Right atrium auricular region (tissue), 2 donors: ENCODE results near the gene DKC1. TPM values are rescaled to one million over a fixed set of nuclear protein-coding genes. Genes with fewer than 3 reads are reported as not detected.
"Not testable (repeated sequence)": the region's sequence is repeated elsewhere in the genome, so short reads cannot be mapped to it uniquely, and the experiment has no call there.

Experiments
- DNase-seq: peaks from one replicate; pipeline ENCODE4 v3.0.0-alpha.2; 2019; ENCODE audit warnings: low spot score
- H3K27ac ChIP-seq, 2 donors: fragments of 200-600 bp; sonication (generic); 1 replicate in 1 of 2; 2 replicates in 1 of 2; pipeline ENCODE4 v1.5.1; 2016 to 2019
- H3K27me3 ChIP-seq, 2 donors: fragments of 200-600 bp; sonication (generic); one replicate each; pipeline versions ENCODE4 v1.5.1 to v1.6.0; 2017 to 2019
- H3K36me3 ChIP-seq: fragments of 200-600 bp; sonication (generic); one replicate; pipeline ENCODE4 v1.5.1; 2016
- H3K4me1 ChIP-seq, 2 donors: fragments of 200-600 bp; sonication (generic); one replicate each; pipeline versions ENCODE4 v1.5.1 to v1.6.0; 2017 to 2019
- H3K4me3 ChIP-seq, 2 donors: fragments of 200-600 bp; sonication (generic); 1 replicate in 1 of 2; 2 replicates in 1 of 2; pipeline ENCODE4 v1.5.1; 2017 to 2019; ENCODE audit warnings: mild to moderate bottlenecking in 1 of 2, moderate library complexity in 1 of 2
- H3K9me3 ChIP-seq, 2 donors: fragments of 200-600 bp; sonication (generic); one replicate each; pipeline ENCODE4 v1.5.1; 2019
- CTCF ChIP-seq, 2 donors: fragments of 200-600 bp; sonication (generic); IDR thresholded peaks; one replicate each; pipeline ENCODE4 v1.5.1; 2019; ENCODE audit warnings: antibody characterized with exemption in 2 of 2
- total RNA-seq, 2 donors: library from RNA; depleted of rRNA; stranded (reverse); fragments of >200 nt; gene quantifications; one replicate each; pipeline ENCODE4 v1.1.0, GENCODE V29; 2016

Gene DKC1
- total RNA-seq, 2 donors from 2014 or later: 13.5 to 15.2 TPM

GRCh38 chrX:154809939-154810665 lies 47.4 kb downstream of the DKC1 start:
- no peak for DNase-seq
- no peak for TF ChIP-seq CTCF (IDR thresholded peaks at IDR 0.05)
- Histone ChIP-seq H3K36me3 (no peaks in the 10 kb centered on the region), H3K4me3 (no peak overlapping the region), H3K9me3 (no peaks in the 10 kb centered on the region), H3K27ac (no peak overlapping the region), H3K4me1 (no peaks in the 10 kb centered on the region), H3K27me3 (no peaks in the 10 kb centered on the region)

- Histone ChIP-seq H3K27ac (no peak overlapping the region), H3K9me3 (no peaks in the 10 kb centered on the region), H3K27me3 (no peaks in the 10 kb centered on the region), H3K36me3 (no peaks in the 10 kb centered on the region), H3K4me3 (no peak overlapping the region), H3K4me1 (no peaks in the 10 kb centered on the region)
- TF ChIP-seq CTCF (IDR thresholded peaks at IDR 0.05): no peak
- DNase-seq: no peak
Measured at GRCh38 chrX:154812341-154813101, 49.9 kb downstream of the DKC1 start.

DNA sequence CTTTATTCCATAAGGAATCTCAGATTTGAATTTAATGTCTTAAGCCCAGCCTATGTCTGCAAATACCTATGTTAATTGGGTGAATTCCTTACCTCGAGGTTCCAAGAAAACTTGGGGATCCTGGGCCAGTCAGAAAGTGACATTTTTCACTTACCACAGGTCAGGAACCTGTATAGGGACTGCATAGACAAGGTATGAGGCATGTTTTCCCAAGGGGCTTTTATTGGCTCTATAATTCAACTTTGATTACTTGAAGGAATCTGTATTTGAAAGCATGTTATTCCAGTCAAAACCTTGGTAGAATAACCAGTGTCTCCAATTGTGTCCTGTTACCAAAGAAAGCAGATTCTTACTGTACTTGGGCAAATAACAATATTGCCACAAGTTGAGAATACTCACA lies 51.1 kb downstream of the DKC1 start:
- H3K9me3 ChIP-seq: no peaks in the 10 kb centered on the region
- H3K27me3 ChIP-seq: no peaks in the 10 kb centered on the region
- DNase-seq: no peak
- TF ChIP-seq CTCF (IDR thresholded peaks at IDR 0.05): no peak
- no peak overlapping the region for H3K4me3 ChIP-seq
- no peak overlapping the region for H3K27ac ChIP-seq
- H3K36me3 ChIP-seq: no peaks in the 10 kb centered on the region
- no peaks in the 10 kb centered on the region for H3K4me1 ChIP-seq

GRCh38 chrX:154815274-154815818 lies 52.7 kb downstream of the DKC1 start:
- Histone ChIP-seq H3K27me3 (no peaks in the 10 kb centered on the region), H3K4me3 (no peak overlapping the region), H3K36me3 (no peaks in the 10 kb centered on the region), H3K4me1 (no peaks in the 10 kb centered on the region), H3K27ac (no peak overlapping the region), H3K9me3 (no peaks in the 10 kb centered on the region)
- no peak for DNase-seq
- TF ChIP-seq CTCF (IDR thresholded peaks at IDR 0.05): no peak

GRCh38 chrX:154816326-154816898 lies 53.7 kb downstream of the DKC1 start:
- not testable (repeated sequence) for H3K27me3 ChIP-seq, H3K27ac ChIP-seq, H3K9me3 ChIP-seq, H3K36me3 ChIP-seq, DNase-seq, H3K4me1 ChIP-seq, H3K4me3 ChIP-seq

- not testable (repeated sequence) for H3K36me3 ChIP-seq, DNase-seq, H3K9me3 ChIP-seq, H3K4me3 ChIP-seq, H3K27ac ChIP-seq, H3K27me3 ChIP-seq, H3K4me1 ChIP-seq
Measured at GRCh38 chrX:154817048-154817618, 54.5 kb downstream of the DKC1 start.
